AG10803 (cell line): ENCODE measurements around the gene EPHA7.

Experiments used
- DNase-seq: peaks from one replicate; pipeline ENCODE4 v3.0.0; 2010; ENCODE audit warnings: low read depth
- H3K4me3 ChIP-seq: 2 replicates; pipeline ENCODE4 v1.5.1; 2011; ENCODE audit warnings: mild to moderate bottlenecking, low read length, control low read depth
- TF ChIP-seq, protein P1 (sequence below): conservative IDR thresholded peaks from 2 replicates; pipeline ENCODE4 v1.5.1; 2011; ENCODE audit warnings: mild to moderate bottlenecking, low read length, control low read depth, inconsistent platforms

Gene EPHA7

DNA sequence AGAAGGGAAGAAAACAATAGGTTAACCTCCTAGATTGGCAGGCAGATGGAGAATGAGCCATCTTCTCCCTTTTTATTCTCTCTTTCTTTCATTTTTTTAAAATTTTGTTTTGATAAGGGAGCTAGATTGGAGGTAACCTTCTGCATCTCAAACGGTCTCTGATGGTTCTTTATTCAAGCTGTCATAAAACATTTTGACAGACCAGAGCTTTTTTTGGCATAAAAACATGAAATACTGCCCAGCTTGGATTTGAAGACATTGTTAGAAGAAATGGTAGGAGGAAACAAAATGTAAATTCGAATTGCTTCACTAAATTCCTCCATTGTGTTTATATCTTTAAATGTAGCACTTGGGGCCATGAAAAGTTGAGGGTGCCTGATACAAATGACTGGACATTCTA, 158.5 kb downstream of the EPHA7 start:
- no peak overlapping the region for H3K4me3 ChIP-seq
- DNase-seq: no peak
- TF ChIP-seq, protein P1, sequence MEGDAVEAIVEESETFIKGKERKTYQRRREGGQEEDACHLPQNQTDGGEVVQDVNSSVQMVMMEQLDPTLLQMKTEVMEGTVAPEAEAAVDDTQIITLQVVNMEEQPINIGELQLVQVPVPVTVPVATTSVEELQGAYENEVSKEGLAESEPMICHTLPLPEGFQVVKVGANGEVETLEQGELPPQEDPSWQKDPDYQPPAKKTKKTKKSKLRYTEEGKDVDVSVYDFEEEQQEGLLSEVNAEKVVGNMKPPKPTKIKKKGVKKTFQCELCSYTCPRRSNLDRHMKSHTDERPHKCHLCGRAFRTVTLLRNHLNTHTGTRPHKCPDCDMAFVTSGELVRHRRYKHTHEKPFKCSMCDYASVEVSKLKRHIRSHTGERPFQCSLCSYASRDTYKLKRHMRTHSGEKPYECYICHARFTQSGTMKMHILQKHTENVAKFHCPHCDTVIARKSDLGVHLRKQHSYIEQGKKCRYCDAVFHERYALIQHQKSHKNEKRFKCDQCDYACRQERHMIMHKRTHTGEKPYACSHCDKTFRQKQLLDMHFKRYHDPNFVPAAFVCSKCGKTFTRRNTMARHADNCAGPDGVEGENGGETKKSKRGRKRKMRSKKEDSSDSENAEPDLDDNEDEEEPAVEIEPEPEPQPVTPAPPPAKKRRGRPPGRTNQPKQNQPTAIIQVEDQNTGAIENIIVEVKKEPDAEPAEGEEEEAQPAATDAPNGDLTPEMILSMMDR: no peak

DNA sequence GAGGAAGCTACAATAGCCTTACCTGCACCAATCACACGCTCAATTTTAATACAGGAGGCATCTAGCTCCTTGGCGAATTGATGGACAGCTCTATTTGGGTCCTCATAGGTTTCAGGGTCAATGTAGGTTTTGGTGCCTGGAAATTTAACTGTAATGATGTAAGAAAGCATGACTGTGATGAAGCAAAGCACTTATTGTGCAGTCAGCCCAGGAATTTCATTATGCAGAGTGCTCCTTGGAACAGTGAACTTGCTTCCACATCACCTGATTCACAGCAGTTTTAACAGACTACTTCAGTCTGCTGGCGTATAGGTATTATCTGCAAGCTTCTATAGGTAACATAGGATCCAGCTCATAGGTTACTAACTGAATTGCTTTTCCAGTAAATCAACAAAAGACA, 160.0 kb downstream of the EPHA7 start:
- DNase-seq: no peak
- no peak overlapping the region for H3K4me3 ChIP-seq
- TF ChIP-seq, protein P1: no peak

DNA sequence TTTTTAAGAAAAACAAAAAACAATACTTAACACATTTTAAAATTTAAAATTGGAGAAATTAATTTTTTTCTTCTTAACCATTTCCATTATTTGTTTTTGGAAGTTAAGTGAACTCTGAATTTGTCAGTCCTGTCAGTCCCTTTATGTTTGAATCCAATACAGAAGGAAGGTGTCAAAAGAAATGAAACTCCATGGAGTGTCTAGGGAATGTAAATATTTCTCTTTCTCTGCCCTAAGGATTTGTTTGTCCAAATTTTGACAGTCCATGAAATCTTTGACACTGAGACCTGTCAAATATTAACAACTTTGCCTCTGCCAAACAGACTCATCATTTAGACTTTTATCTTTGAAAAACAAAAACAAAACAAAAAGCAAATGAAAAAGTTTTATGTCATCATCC, 166.4 kb downstream of the EPHA7 start:
- TF ChIP-seq, protein P1: no peak
- H3K4me3 ChIP-seq: no peak overlapping the region
- no peak for DNase-seq

DNA sequence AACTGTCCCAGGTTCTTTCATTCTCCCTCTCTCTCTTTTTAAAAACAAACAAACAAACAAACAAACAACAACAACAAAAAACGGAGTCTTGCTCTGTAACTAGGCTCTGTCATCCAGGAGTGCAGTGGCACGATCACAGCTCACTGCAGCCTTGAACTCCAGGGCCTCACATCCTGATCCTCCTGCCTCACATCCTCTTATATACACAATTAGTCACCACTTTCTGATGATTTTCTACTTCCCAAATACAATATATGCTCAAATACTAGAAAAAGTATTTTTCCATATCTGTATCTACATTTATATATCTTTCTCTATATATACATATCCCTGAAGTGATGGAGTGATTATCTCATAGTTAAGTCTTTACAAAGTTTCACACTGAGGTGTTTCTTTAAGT, 170.7 kb downstream of the EPHA7 start:
- TF ChIP-seq, protein P1: no peak
- DNase-seq: no peak

DNA sequence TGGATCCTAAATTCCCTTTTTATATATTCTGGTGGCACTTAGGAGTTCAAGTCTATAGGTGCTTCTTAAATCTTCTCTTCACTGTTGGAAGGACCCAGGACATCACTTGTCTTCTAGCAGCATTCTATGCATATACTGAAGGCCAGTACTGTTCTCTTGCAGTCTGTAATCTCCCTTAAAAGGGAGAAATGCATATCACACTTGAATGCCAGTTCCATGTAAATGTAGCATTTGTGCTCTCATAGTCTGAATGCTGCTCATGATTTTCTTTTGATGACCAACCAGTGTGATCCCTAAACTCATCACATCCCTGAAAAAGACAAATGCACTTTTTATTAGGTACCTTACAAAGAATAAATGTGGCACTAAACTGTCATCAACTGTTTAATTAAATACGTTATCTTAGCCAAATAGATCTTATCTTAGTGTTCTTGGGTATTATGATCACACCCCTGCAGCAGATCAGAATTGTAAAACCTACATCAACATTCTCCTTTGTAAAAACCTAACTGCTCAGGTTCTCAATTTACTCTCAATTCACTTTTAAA, 176.1 kb downstream of the EPHA7 start:
- H3K4me3 ChIP-seq: no peak overlapping the region
- TF ChIP-seq, protein P1: no peak
- no peak for DNase-seq

More for the DNA sequence above, 170.7 kb downstream of the EPHA7 start:
- no peak overlapping the region for H3K4me3 ChIP-seq

DNA sequence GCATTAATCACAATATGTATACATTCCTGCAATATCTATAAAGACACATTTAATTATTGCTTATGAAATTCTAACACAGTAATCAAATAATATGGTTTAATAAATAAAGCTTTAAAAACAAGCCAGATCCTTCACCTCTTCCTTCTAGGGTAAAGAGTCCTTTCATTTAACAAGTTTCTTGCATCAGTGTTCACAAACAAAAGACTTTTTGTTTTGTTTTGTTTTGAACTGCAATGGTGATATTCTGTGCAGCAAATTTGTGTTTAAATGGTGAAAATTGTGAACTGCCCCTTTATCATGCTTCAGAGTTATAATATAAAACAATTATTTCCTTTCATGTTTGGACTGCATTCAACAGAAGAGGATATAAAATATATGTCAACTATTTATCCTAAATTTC, 177.3 kb downstream of the EPHA7 start:
- DNase-seq: no peak

DNA sequence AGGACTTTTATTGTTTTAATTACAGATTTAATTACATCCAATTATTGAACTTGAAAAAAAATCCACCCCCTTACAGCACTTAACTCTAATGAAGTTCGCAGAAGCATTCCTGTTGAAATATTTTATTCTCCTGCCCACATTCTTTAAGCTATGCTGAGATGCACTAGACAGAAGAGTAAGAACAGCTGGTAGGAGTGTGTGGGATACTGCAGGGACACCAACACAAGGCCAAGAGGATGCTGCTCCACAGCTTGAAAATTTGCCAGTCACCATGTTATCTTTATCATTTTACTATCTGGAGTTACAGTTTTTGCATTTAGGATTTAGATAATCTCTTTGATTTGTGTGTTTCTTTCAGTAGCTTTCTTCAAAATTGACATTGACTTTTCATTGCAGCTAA, 180.7 kb downstream of the EPHA7 start:
- TF ChIP-seq, protein P1: no peak
- no peak for DNase-seq

More for the DNA sequence above, 177.3 kb downstream of the EPHA7 start:
- TF ChIP-seq, protein P1: no peak
- no peak overlapping the region for H3K4me3 ChIP-seq

More for the DNA sequence above, 180.7 kb downstream of the EPHA7 start:
- no peak overlapping the region for H3K4me3 ChIP-seq
